ENCODE data around the gene RPS6KB2.

Gene RPS6KB2

DNA sequence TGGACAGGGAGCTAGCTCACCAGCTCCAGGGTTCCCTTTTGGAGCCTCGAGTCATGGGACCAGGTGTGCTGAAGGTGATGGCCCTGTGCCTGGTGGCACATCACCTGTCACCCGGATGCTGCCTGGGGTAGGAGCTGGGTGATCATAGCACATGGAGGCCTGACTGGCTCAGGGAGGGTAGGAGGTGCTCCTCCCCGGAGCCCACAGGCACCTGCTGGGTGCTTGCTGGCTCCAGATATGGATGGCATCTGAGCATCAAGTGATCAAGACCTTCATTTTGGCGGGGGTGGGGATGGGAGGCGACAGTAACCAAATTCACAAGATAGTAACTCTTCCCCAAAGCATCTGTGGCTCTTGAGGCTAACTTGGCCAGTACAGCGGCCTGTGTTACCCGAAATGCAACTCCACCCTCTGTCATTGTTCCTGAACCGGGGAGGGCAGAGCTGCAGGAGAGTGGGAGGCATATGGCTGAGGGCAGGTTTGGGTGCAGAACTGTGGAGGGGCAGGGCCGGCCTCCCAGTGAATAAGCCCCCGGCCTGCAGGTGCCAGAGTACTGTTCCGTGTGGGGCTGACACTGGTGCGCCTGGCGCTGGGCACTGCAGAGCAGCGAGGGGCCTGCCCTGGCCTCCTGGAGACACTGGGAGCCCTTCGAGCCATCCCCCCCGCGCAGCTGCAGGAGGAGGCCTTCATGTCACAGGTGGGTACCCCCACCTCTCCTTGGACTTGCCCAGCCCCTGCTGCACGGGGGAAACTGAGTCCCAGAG is 19.7 kb upstream of the RPS6KB2 start:
- H3K4me2 ChIP-seq (ENCODE audit: low read length) = no peak overlapping the region
- H3K36me3 ChIP-seq (ENCODE audit: control insufficient read depth in 1 of 2, insufficient read depth in 2 of 2, low read length in 2 of 2) = no peaks in the 10 kb centered on the region
- H3K18ac ChIP-seq (ENCODE audit: low read length) = no peak overlapping the region
- DNase-seq = no peak
- no peak overlapping the region for H4K12ac ChIP-seq (ENCODE audit: low read depth, low read length)
- H2BK5ac ChIP-seq (ENCODE audit: low read depth, low read length, poor library complexity) = no peak overlapping the region
- peaks cover 0 to 3% of the 10 kb centered on the region in 2 experiments for H3K4me1 ChIP-seq (ENCODE audit: control insufficient read depth in 1 of 2, insufficient read depth in 2 of 2, low read length in 2 of 2)
- no peaks in the 10 kb centered on the region for H3K79me2 ChIP-seq (ENCODE audit: control insufficient read depth, insufficient read depth, low read length, poor library complexity)
- no peak overlapping the region for H2AFZ ChIP-seq (ENCODE audit: insufficient read depth, low read length, poor library complexity)
- no peaks in the 10 kb centered on the region for H3K9me3 ChIP-seq (ENCODE audit: insufficient read depth, low read depth, low read length)
- no peak overlapping the region for H3K14ac ChIP-seq (ENCODE audit: low read length)
- no peak overlapping the region for H4K91ac ChIP-seq (ENCODE audit: low read depth, low read length)
- H2BK120ac ChIP-seq (ENCODE audit: insufficient read depth, low read length, poor library complexity) = no peak overlapping the region
- WGBS (ENCODE audit: extremely low coverage, insufficient coverage, insufficient read length) = no CpG with 5 or more reads among the region's 18 CpGs
- no peaks in the 10 kb centered on the region for H3K79me1 ChIP-seq (ENCODE audit: low read length)
- no peak overlapping the region for H2AK5ac ChIP-seq (ENCODE audit: low read length)
- H3K9ac ChIP-seq (ENCODE audit: low read length) = no peak overlapping the region
- no peak overlapping the region for H3K27ac ChIP-seq (ENCODE audit: low read depth, low read length)
- no peak overlapping the region for H4K8ac ChIP-seq (ENCODE audit: low read depth, low read length)
- H3K27me3 ChIP-seq (ENCODE audit: insufficient read depth, low read length) = no peaks in the 10 kb centered on the region
- H3K23ac ChIP-seq (ENCODE audit: low read length) = no peak overlapping the region
- no peak overlapping the region for H3K4ac ChIP-seq (ENCODE audit: low read depth, low read length)
- no peak overlapping the region for H3K4me3 ChIP-seq (ENCODE audit: low read depth, low read length)
- no peak overlapping the region for H2BK12ac ChIP-seq (ENCODE audit: low read length)

DNA sequence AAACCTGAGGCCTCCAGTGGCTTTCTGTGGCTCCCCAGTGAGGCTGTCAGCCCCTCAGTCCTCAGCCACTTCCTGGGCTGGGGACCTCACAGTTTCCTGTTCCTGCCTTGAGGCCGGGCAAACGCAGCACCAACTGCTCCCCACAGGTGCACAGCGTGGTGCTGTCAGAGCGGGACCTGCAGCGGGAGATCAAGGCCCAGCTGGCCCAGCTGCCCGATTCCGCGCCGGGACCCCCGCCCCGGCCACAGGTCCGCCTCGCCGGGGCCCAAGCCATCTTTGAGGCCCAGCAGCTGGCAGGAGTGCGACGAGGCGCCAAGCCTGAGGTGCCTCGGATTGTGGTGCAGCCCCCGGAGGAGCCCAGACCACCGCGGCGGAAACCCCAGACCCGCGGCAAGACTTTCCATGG is 19.0 kb upstream of the RPS6KB2 start:
- no peaks in the 10 kb centered on the region for H3K79me1 ChIP-seq (ENCODE audit: low read length)
- H3K9me3 ChIP-seq (ENCODE audit: insufficient read depth, low read depth, low read length) = no peaks in the 10 kb centered on the region
- no peak overlapping the region for H3K4me3 ChIP-seq (ENCODE audit: low read depth, low read length)
- H3K18ac ChIP-seq (ENCODE audit: low read length) = no peak overlapping the region
- no CpG with 5 or more reads among the region's 24 CpGs for WGBS (ENCODE audit: extremely low coverage, insufficient coverage, insufficient read length)
- H2BK120ac ChIP-seq (ENCODE audit: insufficient read depth, low read length, poor library complexity) = no peak overlapping the region
- no peaks in the 10 kb centered on the region for H3K79me2 ChIP-seq (ENCODE audit: control insufficient read depth, insufficient read depth, low read length, poor library complexity)
- no peak overlapping the region for H3K27ac ChIP-seq (ENCODE audit: low read depth, low read length)
- H2AK5ac ChIP-seq (ENCODE audit: low read length) = no peak overlapping the region
- H2BK5ac ChIP-seq (ENCODE audit: low read depth, low read length, poor library complexity) = no peak overlapping the region
- H4K91ac ChIP-seq (ENCODE audit: low read depth, low read length) = no peak overlapping the region
- H4K12ac ChIP-seq (ENCODE audit: low read depth, low read length) = no peak overlapping the region
- H3K27me3 ChIP-seq (ENCODE audit: insufficient read depth, low read length) = no peaks in the 10 kb centered on the region
- H2BK12ac ChIP-seq (ENCODE audit: low read length) = no peak overlapping the region
- no peak overlapping the region for H3K4ac ChIP-seq (ENCODE audit: low read depth, low read length)
- DNase-seq = no peak
- H3K23ac ChIP-seq (ENCODE audit: low read length) = no peak overlapping the region
- H4K8ac ChIP-seq (ENCODE audit: low read depth, low read length) = no peak overlapping the region
- no peak overlapping the region for H2AFZ ChIP-seq (ENCODE audit: insufficient read depth, low read length, poor library complexity)
- peaks cover 0 to 2% of the 10 kb centered on the region in 2 experiments for H3K4me1 ChIP-seq (ENCODE audit: control insufficient read depth in 1 of 2, insufficient read depth in 2 of 2, low read length in 2 of 2)
- H3K36me3 ChIP-seq (ENCODE audit: control insufficient read depth in 1 of 2, insufficient read depth in 2 of 2, low read length in 2 of 2) = no peaks in the 10 kb centered on the region
- H3K14ac ChIP-seq (ENCODE audit: low read length) = no peak overlapping the region
- no peak overlapping the region for H3K9ac ChIP-seq (ENCODE audit: low read length)
- no peak overlapping the region for H3K4me2 ChIP-seq (ENCODE audit: low read length)

DNA sequence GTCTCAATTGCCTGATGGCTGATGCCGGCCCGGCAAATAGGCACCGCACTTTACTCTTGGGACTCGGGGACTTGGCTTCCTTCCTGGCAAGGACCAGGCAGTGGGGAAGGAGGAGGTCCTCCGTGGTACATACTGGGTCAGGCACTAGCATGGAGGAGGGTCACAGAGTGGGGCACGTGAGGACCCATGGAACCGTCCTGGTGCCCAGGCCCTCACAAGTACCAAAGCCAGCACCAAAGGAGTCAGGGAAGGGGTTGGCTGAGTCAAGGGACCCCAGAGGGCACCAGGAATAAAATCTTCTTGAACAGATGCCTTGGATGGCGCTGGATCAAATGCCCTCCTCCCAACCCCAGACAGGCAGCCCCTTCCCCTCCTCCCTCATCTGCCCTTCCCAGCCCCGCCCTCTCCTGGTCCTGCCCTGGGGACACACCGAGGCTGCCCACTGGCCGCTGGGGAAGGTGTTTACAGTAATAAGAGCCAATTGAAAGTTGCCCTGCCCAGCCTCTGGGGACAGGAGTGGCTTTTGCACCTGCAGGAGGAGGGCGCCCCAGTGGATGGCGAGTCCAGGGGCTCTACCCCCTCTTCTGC is 18.4 kb upstream of the RPS6KB2 start:
- H3K9me3 ChIP-seq (ENCODE audit: insufficient read depth, low read depth, low read length) = no peaks in the 10 kb centered on the region

DNA sequence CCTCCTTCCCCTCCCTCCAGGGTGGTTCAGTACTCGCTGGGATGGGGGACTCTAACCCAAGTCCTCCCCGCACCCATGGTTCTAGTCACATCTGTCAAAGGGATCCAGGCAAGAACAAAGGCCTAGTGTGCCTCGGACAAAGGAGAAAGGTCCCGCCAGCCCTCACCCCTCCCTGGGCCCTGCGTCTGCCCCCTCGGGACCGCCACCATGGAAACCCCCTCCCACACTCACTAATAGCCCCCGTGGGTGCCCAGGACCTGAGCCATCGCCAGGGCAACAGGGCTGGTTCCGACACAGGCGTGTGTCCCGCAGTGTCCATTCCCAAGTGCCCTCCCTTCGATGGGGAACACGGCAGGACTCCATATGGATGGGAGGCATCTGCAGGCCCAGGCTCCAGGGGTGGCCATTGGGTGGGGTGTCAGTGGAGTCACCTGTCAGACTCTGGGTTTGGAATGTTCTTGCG is 17.9 kb upstream of the RPS6KB2 start:
- Histone ChIP-seq H4K91ac (ENCODE audit: low read depth, low read length) (no peak overlapping the region), H3K9ac (ENCODE audit: low read length) (no peak overlapping the region), H2BK12ac (ENCODE audit: low read length) (no peak overlapping the region), H2BK120ac (ENCODE audit: insufficient read depth, low read length, poor library complexity) (no peak overlapping the region), H3K23ac (ENCODE audit: low read length) (no peak overlapping the region), H3K14ac (ENCODE audit: low read length) (no peak overlapping the region), H2BK5ac (ENCODE audit: low read depth, low read length, poor library complexity) (no peak overlapping the region), H3K27ac (ENCODE audit: low read depth, low read length) (no peak overlapping the region), H3K79me1 (ENCODE audit: low read length) (no peaks in the 10 kb centered on the region), H3K4me2 (ENCODE audit: low read length) (no peak overlapping the region), H3K27me3 (ENCODE audit: insufficient read depth, low read length) (peaks cover 5% of the 10 kb centered on the region), H3K36me3 (ENCODE audit: control insufficient read depth in 1 of 2, insufficient read depth in 2 of 2, low read length in 2 of 2) (no peaks in the 10 kb centered on the region), H4K12ac (ENCODE audit: low read depth, low read length) (no peak overlapping the region), H3K4ac (ENCODE audit: low read depth, low read length) (no peak overlapping the region), H2AFZ (ENCODE audit: insufficient read depth, low read length, poor library complexity) (no peak overlapping the region), H3K9me3 (ENCODE audit: insufficient read depth, low read depth, low read length) (no peaks in the 10 kb centered on the region), H2AK5ac (ENCODE audit: low read length) (no peak overlapping the region), H4K8ac (ENCODE audit: low read depth, low read length) (no peak overlapping the region), H3K18ac (ENCODE audit: low read length) (no peak overlapping the region), H3K4me3 (ENCODE audit: low read depth, low read length) (no peak overlapping the region), H3K79me2 (ENCODE audit: control insufficient read depth, insufficient read depth, low read length, poor library complexity) (no peaks in the 10 kb centered on the region), H3K4me1 (ENCODE audit: control insufficient read depth in 1 of 2, insufficient read depth in 2 of 2, low read length in 2 of 2) (no peaks in the 10 kb centered on the region)
- no peak for DNase-seq
- no CpG with 5 or more reads among the region's 15 CpGs for WGBS (ENCODE audit: extremely low coverage, insufficient coverage, insufficient read length)

More for the DNA sequence above, 18.4 kb upstream of the RPS6KB2 start:
- no CpG with 5 or more reads among the region's 13 CpGs for WGBS (ENCODE audit: extremely low coverage, insufficient coverage, insufficient read length)
- no peak for DNase-seq
- Histone ChIP-seq H2AK5ac (ENCODE audit: low read length) (no peak overlapping the region), H3K18ac (ENCODE audit: low read length) (no peak overlapping the region), H4K12ac (ENCODE audit: low read depth, low read length) (no peak overlapping the region), H2BK12ac (ENCODE audit: low read length) (no peak overlapping the region), H3K36me3 (ENCODE audit: control insufficient read depth in 1 of 2, insufficient read depth in 2 of 2, low read length in 2 of 2) (no peaks in the 10 kb centered on the region), H3K23ac (ENCODE audit: low read length) (no peak overlapping the region), H2AFZ (ENCODE audit: insufficient read depth, low read length, poor library complexity) (no peak overlapping the region), H4K91ac (ENCODE audit: low read depth, low read length) (no peak overlapping the region), H3K4me1 (ENCODE audit: control insufficient read depth in 1 of 2, insufficient read depth in 2 of 2, low read length in 2 of 2) (no peaks in the 10 kb centered on the region), H3K79me1 (ENCODE audit: low read length) (no peaks in the 10 kb centered on the region), H3K9ac (ENCODE audit: low read length) (no peak overlapping the region), H3K4me3 (ENCODE audit: low read depth, low read length) (no peak overlapping the region), H3K27me3 (ENCODE audit: insufficient read depth, low read length) (peaks cover under 1% of the 10 kb centered on the region), H3K4me2 (ENCODE audit: low read length) (no peak overlapping the region), H3K27ac (ENCODE audit: low read depth, low read length) (no peak overlapping the region), H2BK5ac (ENCODE audit: low read depth, low read length, poor library complexity) (no peak overlapping the region), H2BK120ac (ENCODE audit: insufficient read depth, low read length, poor library complexity) (no peak overlapping the region), H3K14ac (ENCODE audit: low read length) (no peak overlapping the region), H3K79me2 (ENCODE audit: control insufficient read depth, insufficient read depth, low read length, poor library complexity) (no peaks in the 10 kb centered on the region), H4K8ac (ENCODE audit: low read depth, low read length) (no peak overlapping the region), H3K4ac (ENCODE audit: low read depth, low read length) (no peak overlapping the region)

Measured in trophoblast cell (in vitro differentiated cells and primary cell).